Effector memory CD8-positive, alpha-beta T cell (primary cell): Measurements from ENCODE around the gene NTRK1.

Experiments
- ATAC-seq: fragments of 150-1000 bp; cut with Tn5 transposase; replicated peaks from 2 replicates; pipeline ENCODE4 v1.10.0; 2021; ENCODE audit warnings: mild to moderate bottlenecking, moderate library complexity
- DNase-seq, 3 experiments: peaks; one replicate each; pipeline ENCODE4 v3.0.0; 2021
- H3K27ac Mint-ChIP-seq, 2 donors: one replicate each; pipeline ENCODE4 v1.8.0; 2022; ENCODE audit warnings: mild to moderate bottlenecking in 2 of 2, mixed read lengths in 2 of 2, moderate library complexity in 2 of 2
- H3K27me3 Mint-ChIP-seq, 2 donors: one replicate each; pipeline ENCODE4 v1.8.0; 2022; ENCODE audit warnings: mixed read lengths in 2 of 2
- H3K36me3 Mint-ChIP-seq: one replicate; pipeline ENCODE4 v1.8.0; 2022; ENCODE audit warnings: mild to moderate bottlenecking, moderate library complexity, mixed read lengths; ENCODE audit not compliant: insufficient read depth
- H3K4me1 Mint-ChIP-seq, 2 donors: one replicate each; pipeline ENCODE4 v1.8.0; 2022; ENCODE audit warnings: low read depth in 2 of 2, mixed read lengths in 2 of 2
- H3K4me3 Mint-ChIP-seq, 2 donors: one replicate each; pipeline ENCODE4 v1.8.0; 2022; ENCODE audit warnings: mild to moderate bottlenecking in 2 of 2, mixed read lengths in 2 of 2, moderate library complexity in 2 of 2
- H3K9me3 Mint-ChIP-seq, 2 donors: one replicate each; pipeline ENCODE4 v1.8.0; 2022; ENCODE audit warnings: mixed read lengths in 2 of 2

NTRK1 gene

DNA sequence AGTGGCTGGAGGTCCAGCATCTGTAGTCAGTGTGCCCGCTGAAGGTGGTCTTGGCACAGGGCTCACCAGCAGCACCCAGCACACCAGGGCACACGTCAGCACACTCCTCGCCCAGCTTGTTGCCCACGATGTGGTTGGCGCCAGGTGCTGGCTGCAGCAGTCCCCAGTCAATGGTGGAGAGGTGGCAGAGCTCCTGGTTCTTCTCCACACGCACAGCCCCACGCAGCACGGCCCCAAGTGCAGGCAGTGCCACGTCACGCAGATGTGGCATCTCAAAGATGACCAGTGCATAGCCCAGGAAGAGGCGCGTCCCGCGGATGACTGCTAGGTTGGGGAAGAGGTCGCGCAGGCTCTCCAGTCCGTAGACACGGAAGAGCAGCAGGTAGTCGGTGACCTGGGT is 6.9 kb upstream of the NTRK1 start:
- Mint-ChIP-seq H3K9me3 (no peaks in the 10 kb centered on the region), H3K4me1 (peaks cover 4 to 7% of the 10 kb centered on the region in 2 donors), H3K4me3 (no peak overlapping the region), H3K36me3 (no peaks in the 10 kb centered on the region), H3K27ac (no peak overlapping the region), H3K27me3 (peaks cover 11 to 13% of the 10 kb centered on the region in 2 donors)
- DNase-seq = no peak
- no peak for ATAC-seq

DNA sequence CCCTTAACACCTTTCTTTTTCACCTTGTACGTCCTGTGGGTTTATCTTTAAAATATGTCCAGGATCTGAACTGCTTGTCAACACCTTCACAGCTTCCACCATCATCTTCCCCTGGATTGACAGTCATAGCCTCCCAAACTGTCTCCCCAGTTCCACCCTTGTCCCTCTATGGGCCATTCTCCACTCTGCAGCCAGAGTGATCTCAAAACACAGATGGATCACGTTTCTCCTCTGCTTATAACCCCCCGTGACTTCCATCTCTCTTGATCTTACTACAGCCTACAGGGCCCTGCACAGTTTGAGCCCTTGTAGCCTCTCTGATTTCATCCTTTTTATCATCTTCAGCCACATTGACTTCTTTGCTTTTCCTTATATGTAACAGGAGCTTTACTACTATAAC is 6.0 kb upstream of the NTRK1 start:
- H3K27me3 Mint-ChIP-seq = peaks cover 14 to 16% of the 10 kb centered on the region in 2 donors
- ATAC-seq = no peak
- no peaks in the 10 kb centered on the region for H3K36me3 Mint-ChIP-seq
- no peaks in the 10 kb centered on the region for H3K9me3 Mint-ChIP-seq
- no peak overlapping the region for H3K27ac Mint-ChIP-seq
- H3K4me3 Mint-ChIP-seq = no peak overlapping the region
- no peak for DNase-seq
- peaks cover 2% of the 10 kb centered on the region in 2 donors for H3K4me1 Mint-ChIP-seq

DNA sequence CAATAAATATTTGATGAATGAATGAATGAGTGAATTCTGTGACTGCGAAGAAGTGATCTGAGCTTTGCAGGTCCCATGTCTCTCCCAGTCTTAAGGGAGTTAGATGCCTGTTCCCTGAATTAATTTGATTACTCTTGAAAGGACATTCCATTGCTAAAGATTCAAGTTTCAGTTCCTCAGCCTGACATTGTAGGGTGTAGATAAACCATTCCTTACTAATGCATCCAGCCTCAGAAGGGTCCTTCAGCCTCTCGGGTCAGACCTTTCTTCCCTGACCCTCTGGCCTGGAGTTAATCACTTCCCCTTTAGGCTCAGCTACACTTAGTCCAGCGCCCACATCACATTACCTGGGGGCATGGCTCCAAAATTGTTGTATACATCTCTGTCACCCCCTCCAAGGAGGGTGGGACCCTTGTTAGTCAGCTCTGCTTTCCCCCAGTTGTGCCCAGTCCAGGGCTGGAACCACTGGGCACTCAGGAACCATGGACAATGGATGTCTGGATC is 4.3 kb upstream of the NTRK1 start:
- DNase-seq (no peak), ATAC-seq (no peak)
- Mint-ChIP-seq H3K36me3 (no peaks in the 10 kb centered on the region), H3K27me3 (peaks cover 15 to 25% of the 10 kb centered on the region in 2 donors), H3K4me1 (peaks cover 8 to 11% of the 10 kb centered on the region in 2 donors), H3K4me3 (no peak overlapping the region), H3K9me3 (no peaks in the 10 kb centered on the region), H3K27ac (peak overlapping the region; percentile 11 to 18)

DNA sequence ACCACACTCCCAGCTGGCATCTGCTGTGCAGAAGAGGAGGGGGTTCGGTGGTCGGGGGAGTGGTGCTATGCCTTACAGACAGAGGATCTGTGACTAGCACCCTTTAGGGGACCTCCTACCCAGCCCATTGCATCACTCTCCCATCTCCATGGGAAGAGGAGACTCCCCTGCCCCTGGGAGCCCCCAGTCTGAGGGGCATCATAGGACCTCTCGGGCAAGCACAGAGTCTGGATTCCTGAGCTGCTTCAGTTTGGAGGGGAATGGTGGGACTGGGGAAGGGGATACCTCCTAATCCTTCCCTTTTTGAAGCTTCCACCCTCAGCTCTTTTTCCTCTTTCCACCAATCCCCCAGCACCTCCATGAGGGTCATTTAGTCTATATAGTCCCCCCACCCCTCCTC is 3.1 kb upstream of the NTRK1 start:
- peaks cover 8 to 11% of the 10 kb centered on the region in 2 donors for H3K4me1 Mint-ChIP-seq
- peaks cover 27 to 33% of the 10 kb centered on the region in 2 donors for H3K27me3 Mint-ChIP-seq
- DNase-seq (no peak), ATAC-seq (no peak)
- H3K27ac Mint-ChIP-seq = no peak overlapping the region
- no peak overlapping the region for H3K4me3 Mint-ChIP-seq
- H3K36me3 Mint-ChIP-seq = no peaks in the 10 kb centered on the region
- H3K9me3 Mint-ChIP-seq = no peaks in the 10 kb centered on the region

DNA sequence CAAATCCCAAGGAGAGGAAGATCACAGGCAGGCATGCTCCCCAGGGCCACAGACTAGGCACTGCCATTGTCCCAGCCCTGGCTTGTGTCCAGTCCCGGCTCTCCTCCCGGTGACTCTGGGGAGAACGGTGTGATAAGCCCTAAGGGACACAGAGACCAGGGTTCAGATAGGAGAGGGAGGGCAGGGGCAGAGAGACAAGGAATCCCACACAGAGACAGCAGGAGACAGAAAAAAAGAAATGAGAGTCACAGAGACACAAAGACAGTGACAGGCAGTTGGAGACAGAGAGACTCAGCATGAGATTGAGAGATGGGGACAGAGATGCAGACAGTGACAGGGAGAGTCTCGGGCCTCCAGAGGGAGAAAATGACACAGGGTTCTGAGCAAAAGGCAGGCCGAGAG is 2.1 kb upstream of the NTRK1 start:
- Mint-ChIP-seq H3K9me3 (no peaks in the 10 kb centered on the region), H3K4me1 (peaks cover 11 to 12% of the 10 kb centered on the region in 2 donors), H3K36me3 (no peaks in the 10 kb centered on the region), H3K27me3 (peaks cover 37 to 43% of the 10 kb centered on the region in 2 donors), H3K4me3 (peak overlapping the region in 1 of 2 donors; percentile 30), H3K27ac (no peak overlapping the region)
- DNase-seq (no peak), ATAC-seq (no peak)

DNA sequence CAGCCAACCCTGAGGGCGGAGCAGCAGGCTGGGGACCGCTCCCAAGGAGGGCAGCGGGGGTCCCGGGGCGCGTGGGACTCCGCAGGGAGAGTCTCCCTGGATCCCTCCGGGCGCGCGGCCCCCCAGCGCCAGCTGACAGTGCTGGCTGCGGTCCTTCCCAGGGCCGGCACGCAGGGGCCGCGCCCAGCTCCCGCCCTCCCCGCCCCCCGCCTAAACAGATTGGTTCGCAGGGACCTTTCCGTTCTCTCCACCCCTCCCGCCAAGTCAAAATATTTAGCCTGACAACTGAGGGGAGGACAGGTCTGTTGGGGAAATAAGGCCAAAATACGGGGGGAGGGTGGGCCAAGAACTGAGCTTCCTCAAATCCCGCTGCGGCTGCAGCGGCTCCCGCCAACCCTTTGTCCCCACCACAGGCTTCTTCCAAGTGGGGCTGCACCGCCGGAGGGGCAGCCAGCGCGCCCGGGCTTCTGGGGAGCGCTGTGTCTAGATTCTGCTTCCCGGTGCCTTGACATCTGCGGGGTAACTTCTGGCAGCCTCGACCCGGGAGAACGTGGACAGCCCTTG is 1.6 kb upstream of the NTRK1 start, which contains the start of gene INSRR:
Gene INSRR, minus strand, starts transcription at position 159 of the 564 bp plus-strand sequence. CDS start 496 bp downstream, outside the sequence.
- no peak for ATAC-seq
- Mint-ChIP-seq H3K4me1 (peaks cover 10 to 11% of the 10 kb centered on the region in 2 donors), H3K9me3 (no peaks in the 10 kb centered on the region), H3K27ac (no peak within 1 kb of the TSS), H3K36me3 (no peaks in the 10 kb centered on the region), H3K27me3 (peaks cover 42 to 48% of the 10 kb centered on the region in 2 donors), H3K4me3 (peak within 1 kb of the TSS; percentile 73 to 93)
- DNase-seq = no peak

DNA sequence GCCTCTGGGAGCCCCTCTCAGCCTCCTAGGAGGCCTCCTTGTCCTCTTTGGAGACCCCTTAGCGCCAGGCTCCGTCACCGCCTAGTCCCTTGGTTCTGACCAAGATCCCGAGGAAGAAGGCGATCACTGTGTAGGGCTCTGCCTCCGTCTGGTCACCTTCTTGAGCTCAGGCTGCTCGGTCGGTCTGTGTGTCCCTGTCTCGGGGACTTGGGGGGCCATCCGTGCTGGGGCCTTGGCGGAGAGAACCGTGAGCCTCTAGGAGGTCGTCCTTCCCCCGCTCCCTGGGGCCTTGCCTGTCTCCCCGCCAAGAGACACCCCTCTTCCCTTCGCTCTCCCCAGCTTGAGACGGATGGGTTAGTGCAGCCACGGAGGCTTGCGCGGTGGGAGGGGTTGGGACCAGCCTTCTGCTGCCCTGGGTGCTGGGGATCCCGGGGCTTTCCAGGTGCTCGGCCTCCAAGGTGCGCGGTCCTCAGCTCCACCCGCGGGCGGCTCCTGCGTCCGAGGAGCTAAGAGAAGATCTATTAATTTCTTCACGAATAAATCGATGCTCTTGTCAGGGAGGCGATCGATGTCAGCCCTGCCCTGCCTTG is 1.0 kb upstream of the NTRK1 start:
- Mint-ChIP-seq H3K9me3 (no peaks in the 10 kb centered on the region), H3K36me3 (no peaks in the 10 kb centered on the region), H3K27ac (no peak overlapping the region), H3K27me3 (peaks cover 48 to 52% of the 10 kb centered on the region in 2 donors), H3K4me1 (peaks cover 10 to 11% of the 10 kb centered on the region in 2 donors), H3K4me3 (peak overlapping the region; percentile 73 to 93)
- DNase-seq (peak in 2 of 3 experiments; percentile 10), ATAC-seq (peak; percentile 34)

DNA sequence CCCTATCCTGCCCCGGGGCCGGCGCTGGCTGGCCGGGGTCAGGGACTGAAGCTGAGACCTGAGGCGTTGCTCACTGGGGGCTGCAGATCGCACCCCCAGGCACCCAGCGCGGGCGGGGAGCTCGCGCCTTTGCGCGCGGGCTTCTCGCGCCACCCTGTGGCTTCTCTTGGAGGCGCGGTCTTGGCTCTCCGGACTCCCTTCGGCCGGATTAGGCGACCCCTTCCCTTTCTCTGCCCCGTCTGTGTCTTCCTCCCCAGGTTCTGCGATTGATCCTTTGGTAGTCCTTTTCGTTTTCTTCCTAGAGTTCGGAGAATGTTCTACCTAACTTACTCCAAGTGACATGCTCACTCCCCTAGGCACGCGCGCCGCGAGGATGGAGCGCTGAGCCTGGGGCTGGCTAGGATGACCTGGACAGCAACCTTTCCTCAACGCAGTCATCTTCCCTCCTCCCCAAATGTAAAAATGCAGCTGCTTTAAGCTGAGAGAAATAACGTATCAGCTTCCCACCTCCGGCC is 495 bp upstream of the NTRK1 start:
- H3K9me3 Mint-ChIP-seq = no peaks in the 10 kb centered on the region
- H3K27me3 Mint-ChIP-seq = peaks cover 52 to 53% of the 10 kb centered on the region in 2 donors
- peak; percentile 71 for ATAC-seq
- no peaks in the 10 kb centered on the region for H3K36me3 Mint-ChIP-seq
- DNase-seq = peak; percentile 50 to 61 (median 55)
- no peak overlapping the region for H3K27ac Mint-ChIP-seq
- H3K4me1 Mint-ChIP-seq = peaks cover 10 to 11% of the 10 kb centered on the region in 2 donors
- H3K4me3 Mint-ChIP-seq = peak overlapping the region; percentile 73 to 93

DNA sequence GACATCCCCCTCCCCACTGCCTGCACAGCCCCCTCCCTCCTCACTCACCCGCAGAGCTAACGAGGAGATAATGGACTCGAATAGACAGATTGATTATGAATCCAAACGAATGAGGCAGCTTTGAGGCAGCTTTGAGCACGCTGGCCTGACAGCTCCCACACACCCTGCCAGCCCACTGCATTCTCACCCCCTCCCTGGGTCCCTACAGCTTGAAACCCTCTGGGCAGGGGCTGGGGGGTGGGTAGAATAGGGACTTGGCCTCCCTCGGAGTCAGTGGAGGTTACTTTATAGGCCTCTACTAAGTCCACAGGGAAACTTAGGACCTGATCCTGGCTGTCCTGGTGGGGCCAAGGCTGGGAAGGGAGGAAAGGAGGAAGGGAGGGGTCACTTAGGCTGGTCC is 1.9 kb downstream of the NTRK1 start:
- H3K4me3 Mint-ChIP-seq = no peak overlapping the region
- peaks cover 52 to 69% of the 10 kb centered on the region in 2 donors for H3K27me3 Mint-ChIP-seq
- DNase-seq (no peak), ATAC-seq (no peak)
- peaks cover 11 to 25% of the 10 kb centered on the region in 2 donors for H3K4me1 Mint-ChIP-seq
- peaks cover 2% of the 10 kb centered on the region for H3K36me3 Mint-ChIP-seq
- no peak overlapping the region for H3K27ac Mint-ChIP-seq
- H3K9me3 Mint-ChIP-seq = no peaks in the 10 kb centered on the region

DNA sequence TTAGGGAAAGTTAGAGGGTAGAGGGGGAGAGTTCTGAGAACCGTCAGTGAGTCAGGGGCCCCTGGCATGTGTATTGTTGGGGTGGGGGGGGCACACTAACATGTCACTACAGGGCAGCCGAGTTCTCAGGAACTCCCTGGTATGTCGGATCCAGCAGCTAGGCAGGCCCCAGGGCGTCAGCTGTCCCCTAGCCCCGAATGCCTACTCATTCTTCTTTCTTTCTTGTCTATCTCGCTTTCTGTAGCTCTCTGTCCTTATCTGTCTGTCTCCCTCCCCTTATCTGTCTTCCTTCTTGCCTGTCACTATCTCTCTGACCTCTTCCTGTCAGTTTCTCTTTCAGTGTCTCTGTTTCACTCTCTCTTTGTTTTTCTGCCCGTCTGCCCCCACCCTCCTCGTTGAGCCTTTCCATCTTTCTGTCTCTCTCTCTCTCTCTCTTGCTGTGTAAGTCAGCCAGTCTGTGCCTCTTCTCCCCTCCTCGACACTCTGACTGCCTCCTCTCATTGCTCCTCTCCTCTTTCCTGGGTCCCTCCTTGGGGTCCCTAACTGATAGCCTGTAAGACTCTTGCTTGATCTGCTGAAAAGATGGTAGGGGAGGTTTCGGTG is 2.4 kb downstream of the NTRK1 start:
- Mint-ChIP-seq H3K36me3 (peaks cover 3% of the 10 kb centered on the region), H3K27ac (no peak overlapping the region), H3K9me3 (no peaks in the 10 kb centered on the region), H3K27me3 (peaks cover 48 to 70% of the 10 kb centered on the region in 2 donors), H3K4me1 (peaks cover 11 to 27% of the 10 kb centered on the region in 2 donors), H3K4me3 (no peak overlapping the region)
- no peak for DNase-seq
- no peak for ATAC-seq

DNA sequence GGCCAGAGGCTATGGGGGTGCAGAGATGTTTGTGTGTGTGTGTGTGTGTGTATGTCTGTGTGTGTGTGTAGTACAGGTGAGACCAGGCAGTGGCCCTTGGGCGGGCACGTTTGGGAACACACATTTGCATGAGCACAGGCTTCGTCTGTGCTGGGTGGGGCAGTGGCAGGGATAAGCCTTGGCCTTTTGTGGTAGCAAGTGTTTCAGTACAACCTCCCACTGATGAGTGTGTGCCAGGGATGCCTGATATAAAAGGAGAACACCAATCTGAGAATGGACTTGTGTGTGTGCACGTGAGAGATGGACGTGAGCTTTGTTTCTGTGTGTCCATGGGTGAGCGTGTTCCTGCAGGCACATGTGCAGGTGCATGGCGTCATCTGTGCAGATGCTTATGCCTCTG is 3.0 kb downstream of the NTRK1 start:
- DNase-seq (no peak), ATAC-seq (no peak)
- Mint-ChIP-seq H3K4me3 (no peak overlapping the region), H3K4me1 (peaks cover 11 to 27% of the 10 kb centered on the region in 2 donors), H3K36me3 (peaks cover 3% of the 10 kb centered on the region), H3K27me3 (peaks cover 42 to 69% of the 10 kb centered on the region in 2 donors), H3K27ac (no peak overlapping the region), H3K9me3 (no peaks in the 10 kb centered on the region)

DNA sequence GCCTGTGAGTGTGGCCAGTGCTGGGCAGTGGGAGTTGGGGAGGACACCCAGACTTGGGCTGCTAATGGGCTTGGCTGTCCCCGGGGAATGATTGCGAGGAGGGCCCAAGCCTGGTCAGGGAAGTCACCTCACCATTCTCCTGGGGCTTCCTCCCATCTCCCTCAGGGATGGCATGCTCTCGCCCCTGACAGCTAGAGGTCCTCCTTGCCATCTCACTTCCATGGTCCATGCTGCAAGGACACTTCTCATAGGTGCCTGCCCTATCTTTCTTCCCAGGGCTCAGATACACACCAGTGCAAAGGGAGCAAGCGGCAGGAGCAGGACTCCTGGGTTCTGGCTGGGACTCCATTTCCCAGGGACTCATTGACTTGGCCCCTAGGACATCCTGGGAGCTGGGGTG is 4.1 kb downstream of the NTRK1 start:
- no peak overlapping the region for H3K27ac Mint-ChIP-seq
- H3K4me1 Mint-ChIP-seq = peaks cover 8 to 27% of the 10 kb centered on the region in 2 donors
- DNase-seq (no peak), ATAC-seq (no peak)
- H3K4me3 Mint-ChIP-seq = no peak overlapping the region
- H3K9me3 Mint-ChIP-seq = no peaks in the 10 kb centered on the region
- peaks cover 3% of the 10 kb centered on the region for H3K36me3 Mint-ChIP-seq
- H3K27me3 Mint-ChIP-seq = peaks cover 40 to 70% of the 10 kb centered on the region in 2 donors

DNA sequence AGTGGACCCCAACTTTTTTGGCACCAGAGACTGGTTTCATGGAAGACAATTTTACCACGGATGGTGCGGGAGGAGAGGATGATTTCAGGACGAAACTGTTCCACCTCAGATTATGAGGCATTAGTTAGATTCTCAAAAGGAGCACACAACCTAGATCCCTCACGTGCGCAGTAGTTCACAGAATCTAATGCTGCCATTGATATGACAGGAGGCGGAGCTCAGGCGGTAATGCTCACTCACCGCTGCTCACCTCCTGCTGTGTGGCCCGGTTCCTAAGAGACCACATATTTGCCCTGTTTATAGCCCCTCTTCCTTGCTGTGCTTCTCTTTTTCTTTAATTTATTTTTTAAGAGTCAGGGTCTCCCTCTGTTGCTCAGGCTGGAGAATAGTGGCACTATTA is 4.6 kb downstream of the NTRK1 start:
- peaks cover 36 to 75% of the 10 kb centered on the region in 2 donors for H3K27me3 Mint-ChIP-seq
- no peak overlapping the region for H3K4me3 Mint-ChIP-seq

More for the DNA sequence above, 4.6 kb downstream of the NTRK1 start:
- Mint-ChIP-seq H3K4me1 (peaks cover 3 to 23% of the 10 kb centered on the region in 2 donors), H3K9me3 (no peaks in the 10 kb centered on the region), H3K27ac (no peak overlapping the region), H3K36me3 (peaks cover 3% of the 10 kb centered on the region)
- ATAC-seq (no peak), DNase-seq (no peak)
